Neural progenitor cell (in vitro differentiated cells): ENCODE measurements around the gene THSD1. TPM values are rescaled to one million over a fixed set of nuclear protein-coding genes. Genes with fewer than 3 reads are reported as not detected.
"Not testable (repeated sequence)": the region's sequence is repeated elsewhere in the genome, so short reads cannot be mapped to it uniquely, and the experiment has no call there.

Experiments used
- DNase-seq: peaks from one replicate; pipeline ENCODE4 v3.0.0-alpha.2; 2016; ENCODE audit warnings: low spot score
- H2AFZ ChIP-seq: fragments of 200-600 bp; sonication (generic); replicated peaks from 2 replicates; pipeline ENCODE4 v1.6.1; 2016; ENCODE audit warnings: antibody characterized with exemption
- H3F3A ChIP-seq: fragments of 200-600 bp; sonication (generic); 2 replicates; pipeline ENCODE4 v1.6.1; 2016; ENCODE audit warnings: antibody characterized with exemption, low read depth
- H3K27ac ChIP-seq: fragments of 200-600 bp; sonication (generic); 2 replicates; pipeline ENCODE4 v1.5.1; 2016; ENCODE audit warnings: mild to moderate bottlenecking
- H3K27me3 ChIP-seq: fragments of 200-600 bp; sonication (generic); 2 replicates; pipeline ENCODE4 v1.6.1; 2016; ENCODE audit warnings: mild to moderate bottlenecking, moderate library complexity
- H3K36me3 ChIP-seq: fragments of 200-600 bp; sonication (generic); 2 replicates; pipeline ENCODE4 v1.5.1; 2016
- H3K4me1 ChIP-seq: fragments of 200-600 bp; sonication (generic); 2 replicates; pipeline ENCODE4 v1.6.1; 2016; ENCODE audit warnings: mixed run types
- H3K4me2 ChIP-seq: fragments of 200-600 bp; sonication (generic); 2 replicates; pipeline ENCODE4 v1.6.1; 2016
- H3K4me3 ChIP-seq: fragments of 200-600 bp; sonication (generic); 2 replicates; pipeline ENCODE4 v1.5.1; 2016
- H3K79me2 ChIP-seq: fragments of 200-600 bp; sonication (generic); 2 replicates; pipeline ENCODE4 v1.6.1; 2016; ENCODE audit warnings: low read depth
- H3K9ac ChIP-seq: fragments of 200-600 bp; sonication (generic); 2 replicates; pipeline ENCODE4 v1.6.1; 2016
- H3K9me3 ChIP-seq: fragments of 200-600 bp; sonication (generic); 2 replicates; pipeline ENCODE4 v1.5.1; 2016; ENCODE audit warnings: low read depth
- H4K20me1 ChIP-seq: fragments of 200-600 bp; sonication (generic); 2 replicates; pipeline ENCODE4 v1.6.1; 2016; ENCODE audit warnings: low read depth
- H3K27ac Mint-ChIP-seq: 3 replicates; pipeline ENCODE4 v1.8.0; 2021; ENCODE audit warnings: mixed read lengths
- H3K27me3 Mint-ChIP-seq: 2 replicates; pipeline ENCODE4 v1.8.0; 2022; ENCODE audit warnings: low read depth, mild to moderate bottlenecking, inconsistent platforms, moderate library complexity, mixed read lengths; ENCODE audit not compliant: insufficient read depth
- H3K36me3 Mint-ChIP-seq: 3 replicates; pipeline ENCODE4 v1.8.0; 2021; ENCODE audit warnings: mixed read lengths
- H3K4me1 Mint-ChIP-seq: 3 replicates; pipeline ENCODE4 v1.8.0; 2021; ENCODE audit warnings: mixed read lengths
- H3K4me3 Mint-ChIP-seq: 3 replicates; pipeline ENCODE4 v1.8.0; 2021; ENCODE audit warnings: mild to moderate bottlenecking, moderate library complexity, mixed read lengths
- H3K9me3 Mint-ChIP-seq: 3 replicates; pipeline ENCODE4 v1.8.0; 2020; ENCODE audit warnings: mixed read lengths
- EZH2 ChIP-seq: fragments of 200-600 bp; sonication (generic); IDR thresholded peaks from 2 replicates; pipeline ENCODE4 v1.6.1; 2017; ENCODE audit warnings: antibody characterized with exemption, mild to moderate bottlenecking, moderate library complexity
- EZH2phosphoT487 ChIP-seq: fragments of 200-600 bp; sonication (generic); IDR thresholded peaks from 2 replicates; pipeline ENCODE4 v1.6.1; 2017; ENCODE audit warnings: antibody characterized with exemption
- total RNA-seq: library from RNA; depleted of rRNA; stranded (reverse); fragments of >200 nt; gene quantifications from 2 replicates; pipeline ENCODE4 v1.2.3, GENCODE V29; 2015; ENCODE audit warnings: low replicate concordance
- TF ChIP-seq, protein P1 (sequence below): fragments of 200-600 bp; sonication (generic); IDR thresholded peaks from 2 replicates; pipeline ENCODE4 v1.5.1; 2017; ENCODE audit warnings: antibody characterized with exemption, mild to moderate bottlenecking

Gene THSD1
- total RNA-seq, 1 donor from 2014 or later, result 0.45 TPM

DNA sequence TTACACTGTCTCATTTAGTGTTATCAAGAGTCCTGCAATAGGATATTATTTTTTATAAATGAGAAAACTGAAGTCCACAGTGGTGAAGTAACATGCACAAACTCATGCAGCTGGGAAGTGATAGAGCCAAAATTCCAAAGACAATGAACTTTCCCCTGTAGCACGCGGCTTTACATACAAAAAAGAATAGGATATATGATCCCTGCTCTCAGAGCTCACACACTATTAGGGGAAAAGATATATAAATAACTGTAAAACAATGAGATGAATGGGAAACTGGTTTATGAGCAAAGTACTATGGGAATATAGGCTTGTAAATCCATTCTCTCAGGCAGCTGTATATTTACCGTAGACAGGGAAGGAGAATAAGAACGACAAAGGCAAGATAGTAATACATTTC is 39.7 kb downstream of the THSD1 start:
- no peak overlapping the region for H3K4me3 ChIP-seq
- peaks cover 2% of the 10 kb centered on the region for H3K4me1 Mint-ChIP-seq

GRCh38 chr13:52362169-52362887 is 43.6 kb downstream of the THSD1 start:
- DNase-seq, H3K36me3 Mint-ChIP-seq, H3K36me3 ChIP-seq, H3K9ac ChIP-seq, H4K20me1 ChIP-seq, H2AFZ ChIP-seq, H3K9me3 Mint-ChIP-seq, H3K27ac ChIP-seq, H3K27me3 Mint-ChIP-seq, H3K4me1 Mint-ChIP-seq, H3K4me2 ChIP-seq, H3K27me3 ChIP-seq, H3K79me2 ChIP-seq, H3K4me3 ChIP-seq, H3F3A ChIP-seq, H3K4me3 Mint-ChIP-seq, H3K27ac Mint-ChIP-seq, H3K4me1 ChIP-seq, H3K9me3 ChIP-seq: not testable (repeated sequence)

More for the DNA sequence above, 39.7 kb downstream of the THSD1 start:
- Histone ChIP-seq H4K20me1 (no peaks in the 10 kb centered on the region), H3F3A (peaks cover under 1% of the 10 kb centered on the region), H3K79me2 (no peaks in the 10 kb centered on the region), H3K27ac (no peak overlapping the region), H3K9ac (no peak overlapping the region), H3K4me1 (peaks cover 1% of the 10 kb centered on the region), H3K36me3 (no peaks in the 10 kb centered on the region), H2AFZ (no peak overlapping the region), H3K9me3 (no peaks in the 10 kb centered on the region), H3K4me2 (no peak overlapping the region), H3K27me3 (no peaks in the 10 kb centered on the region)
- no peak overlapping the region for H3K27ac Mint-ChIP-seq
- no peak overlapping the region for H3K4me3 Mint-ChIP-seq
- TF ChIP-seq EZH2phosphoT487 (no peak), EZH2 (no peak)
- TF ChIP-seq, protein P1, sequence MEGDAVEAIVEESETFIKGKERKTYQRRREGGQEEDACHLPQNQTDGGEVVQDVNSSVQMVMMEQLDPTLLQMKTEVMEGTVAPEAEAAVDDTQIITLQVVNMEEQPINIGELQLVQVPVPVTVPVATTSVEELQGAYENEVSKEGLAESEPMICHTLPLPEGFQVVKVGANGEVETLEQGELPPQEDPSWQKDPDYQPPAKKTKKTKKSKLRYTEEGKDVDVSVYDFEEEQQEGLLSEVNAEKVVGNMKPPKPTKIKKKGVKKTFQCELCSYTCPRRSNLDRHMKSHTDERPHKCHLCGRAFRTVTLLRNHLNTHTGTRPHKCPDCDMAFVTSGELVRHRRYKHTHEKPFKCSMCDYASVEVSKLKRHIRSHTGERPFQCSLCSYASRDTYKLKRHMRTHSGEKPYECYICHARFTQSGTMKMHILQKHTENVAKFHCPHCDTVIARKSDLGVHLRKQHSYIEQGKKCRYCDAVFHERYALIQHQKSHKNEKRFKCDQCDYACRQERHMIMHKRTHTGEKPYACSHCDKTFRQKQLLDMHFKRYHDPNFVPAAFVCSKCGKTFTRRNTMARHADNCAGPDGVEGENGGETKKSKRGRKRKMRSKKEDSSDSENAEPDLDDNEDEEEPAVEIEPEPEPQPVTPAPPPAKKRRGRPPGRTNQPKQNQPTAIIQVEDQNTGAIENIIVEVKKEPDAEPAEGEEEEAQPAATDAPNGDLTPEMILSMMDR, result no peak
- DNase-seq, result no peak
- no peaks in the 10 kb centered on the region for H3K36me3 Mint-ChIP-seq
- H3K9me3 Mint-ChIP-seq, result no peaks in the 10 kb centered on the region
- no peaks in the 10 kb centered on the region for H3K27me3 Mint-ChIP-seq

GRCh38 chr13:52361225-52361624 is 44.7 kb downstream of the THSD1 start:
- Mint-ChIP-seq H3K27me3 (no peaks in the 10 kb centered on the region), H3K4me3 (no peak overlapping the region), H3K27ac (no peak overlapping the region), H3K4me1 (no peaks in the 10 kb centered on the region), H3K9me3 (no peaks in the 10 kb centered on the region), H3K36me3 (no peaks in the 10 kb centered on the region)
- no peaks in the 10 kb centered on the region for H3K4me1 ChIP-seq
- no peaks in the 10 kb centered on the region for H3K79me2 ChIP-seq
- H3F3A ChIP-seq, result no peaks in the 10 kb centered on the region
- no peak overlapping the region for H2AFZ ChIP-seq
- no peaks in the 10 kb centered on the region for H3K27me3 ChIP-seq
- TF ChIP-seq EZH2, result no peak
- TF ChIP-seq, protein P1, result no peak
- TF ChIP-seq EZH2phosphoT487, result no peak
- no peaks in the 10 kb centered on the region for H3K36me3 ChIP-seq
- no peak overlapping the region for H3K27ac ChIP-seq
- no peak overlapping the region for H3K4me2 ChIP-seq
- DNase-seq, result no peak
- no peaks in the 10 kb centered on the region for H4K20me1 ChIP-seq
- no peaks in the 10 kb centered on the region for H3K9me3 ChIP-seq
- H3K9ac ChIP-seq, result no peak overlapping the region
- no peak overlapping the region for H3K4me3 ChIP-seq

DNA sequence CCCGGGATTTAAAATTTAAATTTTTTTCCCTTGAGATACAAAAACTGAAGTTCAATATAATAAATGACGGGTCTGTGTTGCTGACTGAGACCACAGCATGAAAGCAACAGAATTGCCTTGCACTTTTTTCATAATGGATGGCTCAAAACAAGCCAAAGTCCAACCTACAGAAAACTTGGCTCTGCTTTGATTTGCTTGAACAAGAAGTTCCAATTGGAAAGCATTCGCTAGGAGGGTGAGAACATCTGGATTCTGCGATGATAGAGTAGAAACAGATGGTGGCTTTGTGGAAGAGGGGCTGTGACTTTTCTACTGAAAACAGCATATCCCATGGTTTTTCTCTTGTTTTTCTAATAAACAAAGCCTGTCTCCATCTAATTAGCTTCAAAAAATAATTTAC is 46.4 kb downstream of the THSD1 start:
- no peaks in the 10 kb centered on the region for H3F3A ChIP-seq
- Mint-ChIP-seq H3K4me1 (no peaks in the 10 kb centered on the region), H3K27me3 (no peaks in the 10 kb centered on the region), H3K27ac (no peak overlapping the region), H3K36me3 (no peaks in the 10 kb centered on the region), H3K4me3 (no peak overlapping the region), H3K9me3 (no peaks in the 10 kb centered on the region)
- DNase-seq, result no peak
- H3K9ac ChIP-seq, result no peak overlapping the region
- no peaks in the 10 kb centered on the region for H3K27me3 ChIP-seq
- no peaks in the 10 kb centered on the region for H3K79me2 ChIP-seq
- no peak for TF ChIP-seq EZH2phosphoT487
- no peak for TF ChIP-seq EZH2
- TF ChIP-seq, protein P1, result no peak
- H3K27ac ChIP-seq, result no peak overlapping the region
- H3K4me1 ChIP-seq, result no peaks in the 10 kb centered on the region
- no peak overlapping the region for H2AFZ ChIP-seq
- H3K36me3 ChIP-seq, result no peaks in the 10 kb centered on the region
- H3K4me2 ChIP-seq, result no peak overlapping the region
- H3K4me3 ChIP-seq, result no peak overlapping the region
- no peaks in the 10 kb centered on the region for H4K20me1 ChIP-seq
- H3K9me3 ChIP-seq, result no peaks in the 10 kb centered on the region
